C4-2B (cell line): ENCODE measurements around the gene SETD1B.

Experiments
- CTCF ChIP-seq: fragments of 450-650 bp; conservative IDR thresholded peaks from 2 replicates; pipeline ENCODE4 v1.5.1; 2017; ENCODE audit warnings: mild to moderate bottlenecking
- ZFX ChIP-seq: fragments of 450-650 bp; IDR thresholded peaks from 2 replicates; pipeline ENCODE4 v1.6.1; 2017

- TF ChIP-seq CTCF (no peak), ZFX (no peak)
Observed at GRCh38 chr12:121807642-121808347, 4.0 kb downstream of the SETD1B start.
